ENCODE results near the gene COL6A3. TPM values are rescaled to one million over a fixed set of nuclear protein-coding genes. Genes with fewer than 3 reads are reported as not detected.

The COL6A3 gene
- total and polyA plus RNA-seq, 7 experiments from 2014 or later: 0.02 to 3.1 (median 2.2) TPM

- no peaks in the 10 kb centered on the region for H3K27me3 Mint-ChIP-seq
- H3K36me3 ChIP-seq (ENCODE audit: control insufficient read depth in 2 of 3, insufficient read depth in 3 of 3, low read length in 3 of 3): no peaks in the 10 kb centered on the region
- no peaks in the 10 kb centered on the region for H3K36me3 Mint-ChIP-seq
- H3K4me1 Mint-ChIP-seq: peaks cover 29 to 67% (median 55%) of the 10 kb centered on the region in 7 donors
- POLR2A ChIA-PET: interaction anchor here (1.2 kb wide), 1 partner anchor 9 kb away, joined by 5 read pairs; no protein-coding TSS in a partner anchor
- peaks cover 0 to 2% (median 0%) of the 10 kb centered on the region in 11 donors for H3K9me3 Mint-ChIP-seq
- peaks cover 10 to 28% of the 10 kb centered on the region in 2 donors for H3K4me1 ChIP-seq (ENCODE audit: control insufficient read depth in 2 of 2, insufficient read depth in 2 of 2, low read length in 2 of 2)
- intact Hi-C loops (cut with micrococcal nuclease): no loop called here
- peak overlapping the region in 3 of 9 donors; percentile 8 to 91 (median 44) for H3K27ac Mint-ChIP-seq
- H3K4me3 ChIP-seq (ENCODE audit: low read length): no peak overlapping the region
- DNase-seq: no peak
- no peak for ATAC-seq
- no peak overlapping the region for H3K27ac ChIP-seq (ENCODE audit: low read depth, low read length)
- H3K27me3 ChIP-seq (ENCODE audit: control insufficient read depth in 2 of 2, insufficient read depth in 2 of 2, low read length in 2 of 2): no peaks in the 10 kb centered on the region
- no peaks in the 10 kb centered on the region for H3K9me3 ChIP-seq (ENCODE audit: control insufficient read depth in 2 of 3, low read length in 3 of 3)
- peak overlapping the region in 1 of 10 donors; percentile 45 for H3K4me3 Mint-ChIP-seq
- CTCF ChIA-PET: interaction anchor here (4.6 kb wide), 1 partner anchor 24 kb away, joined by 40 read pairs; no protein-coding TSS in a partner anchor
Observed at GRCh38 chr2:237444071-237444470, 30.1 kb upstream of the COL6A3 start.

- ChIA-PET CTCF (interaction anchor here (0.7 to 4.6 kb wide), 5 partner anchors 12 to 34 kb away, joined by 3 to 40 read pairs (median 7); no protein-coding TSS in a partner anchor), POLR2A (interaction anchor here (0.8 to 3.8 kb wide), 6 partner anchors 8 to 21 kb away, joined by 3 to 34 read pairs (median 4); no protein-coding TSS in a partner anchor)
- peak; percentile 88 for ATAC-seq
- no peaks in the 10 kb centered on the region for H3K9me3 ChIP-seq (ENCODE audit: control insufficient read depth in 2 of 3, low read length in 3 of 3)
- H3K36me3 ChIP-seq (ENCODE audit: control insufficient read depth in 2 of 3, insufficient read depth in 3 of 3, low read length in 3 of 3): no peaks in the 10 kb centered on the region
- H3K27me3 ChIP-seq (ENCODE audit: control insufficient read depth in 2 of 2, insufficient read depth in 2 of 2, low read length in 2 of 2): no peaks in the 10 kb centered on the region
- H3K4me1 ChIP-seq (ENCODE audit: control insufficient read depth in 2 of 2, insufficient read depth in 2 of 2, low read length in 2 of 2): peaks cover 10 to 48% of the 10 kb centered on the region in 2 donors
- H3K27ac ChIP-seq (ENCODE audit: low read depth, low read length): peak overlapping the region; percentile 40
- H3K36me3 Mint-ChIP-seq: no peaks in the 10 kb centered on the region
- H3K27me3 Mint-ChIP-seq: no peaks in the 10 kb centered on the region
- intact Hi-C loops (cut with micrococcal nuclease): loop anchor here in 1 of 2 donors (1.0 to 2.0 kb wide), 2 partner anchors 12 to 17 kb away; no protein-coding TSS in a partner anchor
- H3K4me3 ChIP-seq (ENCODE audit: low read length): no peak overlapping the region
- H3K4me3 Mint-ChIP-seq: peak overlapping the region; percentile 40 to 71 (median 56)
- peaks cover 0 to 2% (median 0%) of the 10 kb centered on the region in 11 donors for H3K9me3 Mint-ChIP-seq
- peak in 8 of 9 donors; percentile 46 to 70 (median 61) for DNase-seq
- H3K4me1 Mint-ChIP-seq: peaks cover 36 to 79% (median 71%) of the 10 kb centered on the region in 7 donors
- peak overlapping the region; percentile 51 to 87 (median 79) for H3K27ac Mint-ChIP-seq
Observed at GRCh38 chr2:237441605-237442274, 27.8 kb upstream of the COL6A3 start.

GRCh38 chr2:237440819-237441281 is 26.9 kb upstream of the COL6A3 start:
- POLR2A ChIA-PET: interaction anchor here (0.8 to 3.8 kb wide), 5 partner anchors 7 to 17 kb away, joined by 3 to 34 read pairs (median 4); no protein-coding TSS in a partner anchor
- peaks cover 0 to 2% (median 0%) of the 10 kb centered on the region in 11 donors for H3K9me3 Mint-ChIP-seq
- no peaks in the 10 kb centered on the region for H3K27me3 Mint-ChIP-seq
- CTCF ChIA-PET: interaction anchor here (0.7 to 4.6 kb wide), 6 partner anchors 11 to 34 kb away, joined by 3 to 40 read pairs (median 6); no protein-coding TSS in a partner anchor
- H3K9me3 ChIP-seq (ENCODE audit: control insufficient read depth in 2 of 3, low read length in 3 of 3): no peaks in the 10 kb centered on the region
- H3K27ac ChIP-seq (ENCODE audit: low read depth, low read length): peak overlapping the region; percentile 40
- DNase-seq (peak in 1 of 9 donors; percentile 61), ATAC-seq (no peak)
- no peaks in the 10 kb centered on the region for H3K36me3 Mint-ChIP-seq
- no peaks in the 10 kb centered on the region for H3K36me3 ChIP-seq (ENCODE audit: control insufficient read depth in 2 of 3, insufficient read depth in 3 of 3, low read length in 3 of 3)
- peaks cover 38 to 87% (median 79%) of the 10 kb centered on the region in 7 donors for H3K4me1 Mint-ChIP-seq
- H3K4me3 ChIP-seq (ENCODE audit: low read length): no peak overlapping the region
- H3K4me1 ChIP-seq (ENCODE audit: control insufficient read depth in 2 of 2, insufficient read depth in 2 of 2, low read length in 2 of 2): peaks cover 10 to 55% of the 10 kb centered on the region in 2 donors
- peak overlapping the region in 8 of 10 donors; percentile 4 to 67 (median 36) for H3K4me3 Mint-ChIP-seq
- H3K27ac Mint-ChIP-seq: peak overlapping the region; percentile 15 to 84 (median 79)
- intact Hi-C loops (cut with micrococcal nuclease): loop anchor here in 1 of 2 donors (1.0 to 2.0 kb wide), 2 partner anchors 12 to 18 kb away; no protein-coding TSS in a partner anchor
- no peaks in the 10 kb centered on the region for H3K27me3 ChIP-seq (ENCODE audit: control insufficient read depth in 2 of 2, insufficient read depth in 2 of 2, low read length in 2 of 2)

GRCh38 chr2:237438080-237438940 is 24.3 kb upstream of the COL6A3 start:
- H3K27me3 Mint-ChIP-seq: no peaks in the 10 kb centered on the region
- intact Hi-C loops (cut with micrococcal nuclease): no loop called here
- CTCF ChIA-PET: interaction anchor here (0.7 to 2.0 kb wide), 5 partner anchors 10 to 37 kb away, joined by 3 to 10 read pairs (median 8); no protein-coding TSS in a partner anchor
- Histone ChIP-seq H3K36me3 (ENCODE audit: control insufficient read depth in 2 of 3, insufficient read depth in 3 of 3, low read length in 3 of 3) (no peaks in the 10 kb centered on the region), H3K9me3 (ENCODE audit: control insufficient read depth in 2 of 3, low read length in 3 of 3) (no peaks in the 10 kb centered on the region), H3K4me3 (ENCODE audit: low read length) (no peak overlapping the region), H3K27ac (ENCODE audit: low read depth, low read length) (no peak overlapping the region), H3K27me3 (ENCODE audit: control insufficient read depth in 2 of 2, insufficient read depth in 2 of 2, low read length in 2 of 2) (no peaks in the 10 kb centered on the region), H3K4me1 (ENCODE audit: control insufficient read depth in 2 of 2, insufficient read depth in 2 of 2, low read length in 2 of 2) (peaks cover 35 to 81% of the 10 kb centered on the region in 2 donors)
- POLR2A ChIA-PET: interaction anchor here (0.9 to 1.7 kb wide), 5 partner anchors 8 to 250 kb away, joined by 3 to 8 read pairs (median 4); no protein-coding TSS in a partner anchor
- peak overlapping the region in 6 of 10 donors; percentile 28 to 77 (median 46) for H3K4me3 Mint-ChIP-seq
- H3K4me1 Mint-ChIP-seq: peaks cover 60 to 94% (median 91%) of the 10 kb centered on the region in 7 donors
- H3K36me3 Mint-ChIP-seq: no peaks in the 10 kb centered on the region
- DNase-seq (no peak), ATAC-seq (no peak)
- H3K27ac Mint-ChIP-seq: peak overlapping the region in 8 of 9 donors; percentile 59 to 96 (median 84)
- peaks cover 0 to 2% (median 0%) of the 10 kb centered on the region in 11 donors for H3K9me3 Mint-ChIP-seq

- Histone ChIP-seq H3K27ac (ENCODE audit: low read depth, low read length) (no peak overlapping the region), H3K36me3 (ENCODE audit: control insufficient read depth in 2 of 3, insufficient read depth in 3 of 3, low read length in 3 of 3) (no peaks in the 10 kb centered on the region), H3K4me3 (ENCODE audit: low read length) (no peak overlapping the region), H3K9me3 (ENCODE audit: control insufficient read depth in 2 of 3, low read length in 3 of 3) (no peaks in the 10 kb centered on the region), H3K4me1 (ENCODE audit: control insufficient read depth in 2 of 2, insufficient read depth in 2 of 2, low read length in 2 of 2) (peaks cover 40 to 84% of the 10 kb centered on the region in 2 donors), H3K27me3 (ENCODE audit: control insufficient read depth in 2 of 2, insufficient read depth in 2 of 2, low read length in 2 of 2) (no peaks in the 10 kb centered on the region)
- Mint-ChIP-seq H3K27ac (peak overlapping the region in 7 of 9 donors; percentile 59 to 96 (median 76)), H3K4me3 (peak overlapping the region in 2 of 10 donors; percentile 41 to 67), H3K36me3 (no peaks in the 10 kb centered on the region), H3K4me1 (peaks cover 62 to 94% (median 92%) of the 10 kb centered on the region in 7 donors), H3K9me3 (peaks cover 0 to 2% (median 0%) of the 10 kb centered on the region in 11 donors), H3K27me3 (no peaks in the 10 kb centered on the region)
- POLR2A ChIA-PET: interaction anchor here (0.9 to 1.7 kb wide), 6 partner anchors 8 to 251 kb away, joined by 3 to 8 read pairs (median 4); no protein-coding TSS in a partner anchor
- ATAC-seq (no peak), DNase-seq (no peak)
- CTCF ChIA-PET: interaction anchor here (0.8 to 2.0 kb wide), 4 partner anchors 9 to 38 kb away, joined by 3 to 10 read pairs (median 6); no protein-coding TSS in a partner anchor
- intact Hi-C loops (cut with micrococcal nuclease): no loop called here
Observed at GRCh38 chr2:237437566-237437965, 23.6 kb upstream of the COL6A3 start.

All from naive thymus-derived CD4-positive, alpha-beta T cell (primary cell).